HepG2 (cell line): Measurements from ENCODE around the gene CEP162. TPM values are rescaled to one million over a fixed set of nuclear protein-coding genes. Genes with fewer than 3 reads are reported as not detected.

Experiments
- CCDC6 ChIP-seq: sonication (generic); formaldehyde crosslinking; IDR thresholded peaks from 2 replicates; pipeline ENCODE4 v1.8.1; 2022; ENCODE audit warnings: mild to moderate bottlenecking, missing genetic modification reagents, moderate library complexity
- EED ChIP-seq: sonication (generic); formaldehyde crosslinking; IDR thresholded peaks from 2 replicates; pipeline ENCODE4 v1.5.0; 2020; ENCODE audit warnings: mild to moderate bottlenecking, missing genetic modification reagents
- ELF3 ChIP-seq: IDR thresholded peaks from 2 replicates; pipeline ENCODE4 v1.6.1; 2016; ENCODE audit warnings: missing genetic modification reagents, missing compliant biosample characterization
- HMGA1 ChIP-seq: sonication (generic); formaldehyde crosslinking; conservative IDR thresholded peaks from 2 replicates; pipeline ENCODE4 v1.4.0; 2020; ENCODE audit warnings: missing genetic modification reagents
- MAZ ChIP-seq, 2 experiments: sonication (generic) in 1 of 2; formaldehyde crosslinking in 1 of 2; IDR thresholded peaks; 2 replicates each; pipeline versions ENCODE4 v1.5.0 to v1.6.1; 2012 to 2020; ENCODE audit warnings: low read depth in 2 of 2, mild to moderate bottlenecking in 2 of 2, borderline replicate concordance in 1 of 2, improper control_type of control experiment in 1 of 2, low read length in 1 of 2, missing genetic modification reagents in 1 of 2, moderate library complexity in 1 of 2
- NR1H2 ChIP-seq: sonication (generic); formaldehyde crosslinking; IDR thresholded peaks from 2 replicates; pipeline ENCODE4 v1.8.1; 2022; ENCODE audit warnings: low read depth, missing genetic modification reagents, borderline replicate concordance
- ONECUT2 ChIP-seq: sonication (generic); formaldehyde crosslinking; IDR thresholded peaks from 2 replicates; pipeline ENCODE4 v1.4.0; 2020; ENCODE audit warnings: missing genetic modification reagents
- PPARG ChIP-seq: conservative IDR thresholded peaks from 2 replicates; pipeline ENCODE4 v1.6.1; 2016; ENCODE audit warnings: missing biosample characterization, missing genetic modification reagents
- SMARCC2 ChIP-seq: fragments of 450-650 bp; IDR thresholded peaks from 2 replicates; pipeline ENCODE4 v1.6.1; 2017; ENCODE audit warnings: antibody characterized with exemption, mild to moderate bottlenecking
- TP53 ChIP-seq: sonication (generic); formaldehyde crosslinking; conservative IDR thresholded peaks from 2 replicates; pipeline ENCODE4 v1.4.0; 2020; ENCODE audit warnings: missing genetic modification reagents
- ZNF160 ChIP-seq: sonication (generic); formaldehyde crosslinking; IDR thresholded peaks from 2 replicates; pipeline ENCODE4 v1.8.0; 2022; ENCODE audit warnings: mild to moderate bottlenecking, inconsistent platforms, missing genetic modification reagents
- ZNF20 ChIP-seq: sonication (generic); formaldehyde crosslinking; IDR thresholded peaks from 2 replicates; pipeline ENCODE4 v1.4.0; 2020; ENCODE audit warnings: mild to moderate bottlenecking, moderate library complexity, missing genetic modification reagents
- ZNF205 ChIP-seq: IDR thresholded peaks from 2 replicates; pipeline ENCODE4 v1.6.1; 2018; ENCODE audit warnings: missing biosample characterization, missing genetic modification reagents
- ZNF318 ChIP-seq: sonication (generic); formaldehyde crosslinking; IDR thresholded peaks from 2 replicates; pipeline ENCODE4 v1.4.0; 2020; ENCODE audit warnings: mild to moderate bottlenecking, missing genetic modification reagents
- ZNF350 ChIP-seq: sonication (generic); formaldehyde crosslinking; IDR thresholded peaks from 2 replicates; pipeline ENCODE4 v1.4.0; 2020; ENCODE audit warnings: mild to moderate bottlenecking, low read depth, missing genetic modification reagents, borderline replicate concordance
- ZNF44 ChIP-seq: sonication (generic); formaldehyde crosslinking; IDR thresholded peaks from 2 replicates; pipeline ENCODE4 v1.5.1; 2020; ENCODE audit warnings: mild to moderate bottlenecking, missing genetic modification reagents
- ZNF484 ChIP-seq: sonication (generic); formaldehyde crosslinking; IDR thresholded peaks from 2 replicates; pipeline ENCODE4 v1.5.1; 2020; ENCODE audit warnings: mild to moderate bottlenecking, low read depth, missing genetic modification reagents, borderline replicate concordance
- ZNF556 ChIP-seq: sonication (generic); formaldehyde crosslinking; IDR thresholded peaks from 2 replicates; pipeline ENCODE4 v1.4.0; 2020; ENCODE audit warnings: mild to moderate bottlenecking, missing genetic modification reagents, borderline replicate concordance
- ZNF781 ChIP-seq: sonication (generic); formaldehyde crosslinking; IDR thresholded peaks from 2 replicates; pipeline ENCODE4 v1.5.1; 2020; ENCODE audit warnings: borderline replicate concordance, mild to moderate bottlenecking, missing genetic modification reagents; ENCODE audit errors: not compliant biosample characterization
- ZNF879 ChIP-seq: sonication (generic); formaldehyde crosslinking; IDR thresholded peaks from 2 replicates; pipeline ENCODE4 v1.8.1; 2023; ENCODE audit warnings: missing genetic modification reagents
- polyA plus RNA-seq, 8 experiments: library from polyadenylated mRNA; depleted of rRNA in 3 of 8; stranded (reverse) in 7 of 8; unstranded in 1 of 8; fragments of >200 nt; fragmentation: Illumina TruSeq in 4 of 8; extraction: Trizol in 4 of 8; gene quantifications; 2 replicates each; pipeline versions ENCODE4 v1.2.1 to v1.2.3, GENCODE V29; 2011 to 2016; ENCODE audit warnings: low read depth in 4 of 8, missing spikeins in 1 of 8, mixed read lengths in 1 of 8; ENCODE audit not compliant: insufficient read depth in 1 of 8
- total RNA-seq, 5 experiments: library from RNA; depleted of rRNA; stranded (reverse); fragments of >200 nt; fragmentation: Illumina TruSeq; extraction: Trizol; gene quantifications; 2 replicates each; pipeline ENCODE4 v1.2.3, GENCODE V29; 2016; ENCODE audit warnings: low read depth in 1 of 5

CEP162 gene
- total and polyA plus RNA-seq, 2 of the 13 experiments (the other 11 are each of a cell fraction or from before 2014, with no cell fraction given), result 0.50 to 7.9 TPM

GRCh38 chr6:84227434-84228197 is at the start of gene CEP162 (continued):
- TF ChIP-seq ZNF44 (CRISPR knock-in tag) (0 out of 2 replicates have a peak, but pooled peaks have one; percentile 26), ZNF350 (peak; percentile 94; the same call in 1 of the 2 replicates), HMGA1 (CRISPR knock-in tag) (no peak), ONECUT2 (no peak), ZNF484 (CRISPR knock-in tag) (no peak), ZNF318 (CRISPR knock-in tag) (no peak), PPARG (CRISPR knock-in tag) (no peak), ZNF205 (no peak; the same call in 1 of the 2 replicates), NR1H2 (CRISPR knock-in tag) (no peak), ZNF556 (CRISPR knock-in tag) (no peak), EED (CRISPR knock-in tag) (no peak), ZNF20 (CRISPR knock-in tag) (no peak), SMARCC2 (no peak), ZNF879 (0 out of 2 replicates have a peak, but pooled peaks have one; percentile 43), TP53 (CRISPR knock-in tag) (no peak), MAZ (IDR thresholded peaks at IDR 0.05; ENCODE audit: borderline replicate concordance, low read depth, low read length) (no peak), MAZ (CRISPR knock-in tag; IDR thresholded peaks at IDR 0.05; ENCODE audit: low read depth) (no peak), ZNF160 (CRISPR knock-in tag) (peak; percentile 61; the same call in 1 of the 2 replicates), CCDC6 (CRISPR knock-in tag) (no peak), ZNF781 (CRISPR knock-in tag) (no peak), ELF3 (CRISPR knock-in tag) (peak; percentile 68)
